GM18499 (cell line): ENCODE data around the gene RAD51.
"Not testable (repeated sequence)": the region's sequence is repeated elsewhere in the genome, so short reads cannot be mapped to it uniquely, and the experiment has no call there.

Source experiments
- ATAC-seq: cut with Tn5 transposase; IDR thresholded peaks from one replicate; pipeline ENCODE4 v1.9.1; 2021; ENCODE audit warnings: moderate number of reproducible peaks; ENCODE audit not compliant: insufficient read depth, unreplicated experiment

Gene RAD51

DNA sequence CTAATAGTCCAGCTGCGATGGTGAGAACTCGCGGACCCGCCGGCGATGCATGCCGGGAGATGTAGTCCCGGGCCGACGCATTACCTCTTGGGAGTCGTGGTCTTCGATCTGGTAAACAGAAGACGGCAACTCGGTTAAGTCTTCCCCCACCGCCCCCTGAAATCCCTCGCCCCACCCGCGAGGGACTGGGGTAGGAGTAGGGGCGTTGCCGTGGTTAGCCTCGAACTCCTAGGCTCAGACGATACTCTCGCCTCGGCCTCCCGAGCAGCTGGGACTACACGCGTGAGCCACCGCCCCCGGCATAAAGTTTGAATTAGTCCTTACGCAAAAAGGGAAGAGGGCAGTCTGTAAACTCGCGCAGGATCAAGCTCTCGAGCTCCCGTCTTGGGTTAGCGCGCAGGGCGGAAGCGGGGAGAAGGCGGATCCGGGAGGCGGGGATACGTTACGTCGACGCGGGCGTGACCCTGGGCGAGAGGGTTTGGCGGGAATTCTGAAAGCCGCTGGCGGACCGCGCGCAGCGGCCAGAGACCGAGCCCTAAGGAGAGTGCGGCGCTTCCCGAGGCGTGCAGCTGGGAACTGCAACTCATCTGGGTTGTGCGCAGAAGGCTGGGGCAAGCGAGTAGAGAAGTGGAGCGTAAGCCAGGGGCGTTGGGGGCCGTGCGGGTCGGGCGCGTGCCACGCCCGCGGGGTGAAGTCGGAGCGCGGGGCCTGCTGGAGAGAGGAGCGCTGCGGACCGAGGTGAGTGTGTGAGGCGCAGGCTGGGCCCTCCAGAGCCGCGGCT is at the start of gene RAD51:
TSS of gene RAD51 (plus strand) at position 487 of the 781 bp plus-strand sequence. CDS start 3,585 bp downstream, outside the sequence.
- peak; percentile 47 for ATAC-seq

DNA sequence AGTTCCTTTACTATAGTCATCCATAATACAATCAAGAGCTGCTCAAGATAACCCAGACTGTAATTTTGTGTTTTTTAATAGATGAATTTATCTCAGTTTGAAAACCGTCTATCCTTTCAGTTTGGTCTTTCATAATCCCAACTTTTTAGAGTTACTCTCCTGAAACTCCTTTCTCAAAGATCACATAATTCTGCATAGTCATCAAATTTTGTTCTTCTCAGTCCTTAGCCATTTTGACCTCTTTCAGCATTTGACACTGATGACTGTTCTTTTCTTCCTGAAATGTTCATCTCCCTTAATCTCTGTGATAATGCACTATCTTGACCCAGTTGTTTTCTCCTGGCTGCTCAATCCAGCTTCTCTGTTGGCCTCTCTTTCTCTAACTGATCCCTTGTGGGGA is 47.5 kb upstream of the RAD51 start:
- ATAC-seq = no peak

DNA sequence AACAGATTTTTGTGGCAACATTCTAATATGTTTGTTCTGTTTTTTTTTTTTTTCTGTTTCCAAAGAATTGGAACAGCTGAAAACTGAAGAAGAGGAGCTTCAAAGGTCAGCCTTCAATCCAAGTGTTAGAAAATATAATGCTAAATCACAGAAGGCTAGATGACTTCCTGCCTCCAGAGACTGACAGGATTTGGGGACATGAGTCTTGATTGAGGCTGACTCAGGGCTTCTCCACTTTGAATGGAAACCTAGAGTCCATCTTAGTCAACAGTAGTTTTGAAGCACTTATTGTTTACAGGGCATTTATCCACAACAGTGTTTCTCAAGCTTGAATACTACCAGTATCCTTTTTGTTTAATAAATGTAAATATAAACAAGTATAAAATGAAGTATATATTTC is 44.5 kb upstream of the RAD51 start:
- no peak for ATAC-seq

DNA sequence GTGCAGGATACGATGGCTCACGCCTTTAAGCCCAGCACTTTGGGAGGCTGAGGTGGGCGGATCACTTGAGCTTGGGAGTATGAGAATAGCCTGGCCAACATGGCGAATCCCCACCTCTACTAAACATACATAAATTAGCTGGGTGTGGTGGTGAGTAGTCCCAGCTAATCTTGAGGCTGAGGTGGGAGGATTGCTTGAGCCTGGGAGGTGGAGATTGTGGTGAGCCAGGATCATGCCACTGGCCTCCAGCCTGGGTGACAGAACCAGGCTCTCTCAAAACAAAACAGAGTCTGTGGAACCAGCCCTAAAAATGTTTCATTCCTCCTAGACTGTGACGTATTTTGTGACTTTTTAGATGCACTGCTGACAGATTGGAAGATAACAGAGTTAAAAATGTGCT is 34.3 kb upstream of the RAD51 start:
- no peak for ATAC-seq

GRCh38 chr15:40664909-40665308 is 30.1 kb upstream of the RAD51 start:
- ATAC-seq = no peak

DNA sequence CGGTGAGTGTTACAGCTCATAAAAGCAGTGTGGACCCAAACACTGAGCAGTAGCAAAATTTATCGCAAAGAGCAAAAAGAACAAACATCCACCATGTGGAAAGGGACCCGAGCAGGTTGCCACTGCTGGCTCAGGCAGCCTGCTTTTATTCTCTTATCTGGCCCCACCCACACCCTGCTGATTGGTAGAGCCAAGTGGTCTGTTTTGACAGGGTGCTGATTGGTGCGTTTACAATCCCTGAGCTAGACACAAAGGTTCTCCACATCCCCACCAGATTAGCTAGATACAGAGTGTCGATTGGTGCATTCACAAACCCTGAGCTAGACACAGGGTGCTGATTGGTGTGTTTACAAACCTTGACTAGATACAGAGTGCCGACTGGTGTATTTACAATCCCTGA is 18.7 kb upstream of the RAD51 start:
- ATAC-seq = not testable (repeated sequence)

DNA sequence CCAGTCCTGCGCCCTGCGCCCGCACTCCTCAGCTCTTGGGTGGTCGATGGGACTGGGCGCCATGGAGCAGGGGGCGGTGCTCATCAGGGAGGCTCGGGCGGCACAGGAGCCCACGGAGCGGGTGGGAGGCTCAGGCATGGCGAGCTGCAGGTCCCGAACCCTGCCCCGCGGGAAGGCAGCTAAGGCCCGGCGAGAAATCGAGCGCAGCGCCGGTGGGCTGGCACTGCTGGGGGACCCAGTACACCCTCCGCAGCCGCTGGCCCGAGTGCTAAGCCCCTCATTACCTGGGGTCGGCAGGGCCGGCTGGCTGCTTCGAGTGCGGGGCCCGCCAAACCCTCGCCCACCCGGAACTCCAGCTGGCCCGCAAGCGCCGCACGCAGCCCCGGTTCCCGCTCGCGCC is 18.1 kb upstream of the RAD51 start:
- not testable (repeated sequence) for ATAC-seq

DNA sequence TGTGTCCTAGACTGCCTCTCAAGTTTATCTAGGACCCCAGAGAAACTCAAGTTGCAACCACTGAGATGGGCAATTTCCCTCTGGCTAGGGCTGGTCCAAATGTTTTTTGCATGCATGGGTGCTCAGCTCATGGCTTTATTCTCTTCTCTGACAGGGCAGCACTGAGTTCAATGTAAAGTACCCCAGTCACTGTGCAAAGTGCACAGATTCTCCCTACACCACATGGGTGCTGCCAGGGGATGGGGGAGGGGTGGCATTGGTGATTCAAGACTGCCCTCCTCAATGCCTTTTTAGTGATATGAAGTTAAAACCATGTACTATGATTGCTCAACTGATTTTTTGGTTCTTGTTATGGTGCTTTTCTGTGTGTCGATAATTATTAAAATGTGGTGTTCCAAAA is 14.8 kb upstream of the RAD51 start:
- ATAC-seq = no peak

DNA sequence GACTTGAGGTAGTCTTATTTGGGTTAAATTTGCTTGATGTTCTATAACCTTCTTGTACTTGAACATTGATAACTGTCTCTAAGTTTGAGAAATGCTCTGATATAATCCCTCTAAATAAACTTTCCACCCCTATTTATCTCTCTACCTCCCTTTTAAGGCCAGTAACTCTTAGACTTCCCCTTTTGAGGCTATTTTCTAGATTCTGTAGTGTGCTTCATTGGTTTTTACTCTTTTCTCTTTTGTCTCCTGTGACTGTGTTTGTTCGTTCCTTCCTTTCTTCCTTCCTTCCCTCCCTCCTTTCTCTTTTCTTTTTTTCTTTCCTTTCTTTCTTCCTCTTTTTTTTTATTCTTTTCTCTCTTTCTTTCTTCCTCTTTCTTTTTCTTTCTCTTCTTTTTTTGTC is 14.0 kb upstream of the RAD51 start:
- not testable (repeated sequence) for ATAC-seq

GRCh38 chr15:40684381-40684780 is 10.6 kb upstream of the RAD51 start:
- ATAC-seq = no peak

- ATAC-seq = no peak
Measured at GRCh38 chr15:40685376-40685775, 9.6 kb upstream of the RAD51 start.

DNA sequence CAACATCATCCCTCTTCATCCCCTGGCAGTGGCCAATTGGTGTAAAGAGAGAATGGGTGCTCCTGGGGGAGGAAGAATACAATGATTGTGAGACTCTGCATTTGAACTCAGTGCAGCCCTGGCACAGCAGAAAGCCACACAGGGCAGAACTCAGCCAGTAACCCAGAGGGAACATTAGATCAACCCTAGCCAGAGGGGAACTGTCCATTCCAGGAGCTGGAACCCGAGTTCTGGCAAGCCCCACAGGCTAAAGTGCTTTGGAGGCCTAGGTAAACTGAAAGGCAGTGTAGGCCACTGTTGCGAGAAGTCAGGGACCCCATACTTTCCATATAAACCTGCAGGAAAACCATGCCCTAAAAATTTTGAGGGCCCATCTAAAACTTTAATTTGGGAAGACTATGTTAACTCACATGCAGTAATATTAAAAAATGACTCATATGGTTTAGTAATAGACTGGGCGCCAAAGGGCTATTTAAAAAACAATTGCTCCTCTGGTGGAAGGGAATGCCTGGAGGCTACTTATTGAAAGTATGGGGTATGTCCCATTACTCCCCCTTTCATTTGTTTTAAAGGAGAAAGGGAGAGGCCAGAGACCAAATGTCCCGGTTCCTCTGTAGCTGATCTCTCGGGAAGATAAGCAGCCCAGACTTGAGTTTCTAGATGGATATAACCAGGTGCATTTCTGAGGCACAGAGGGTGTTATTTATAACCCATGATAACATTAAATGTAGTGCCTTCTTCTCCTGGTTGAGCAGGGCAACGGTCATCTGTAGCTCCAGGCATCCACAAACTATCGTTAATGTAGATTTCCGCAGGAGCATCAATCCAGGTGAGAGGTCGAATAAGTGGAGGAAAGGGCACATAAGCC is 5.8 kb upstream of the RAD51 start:
- no peak for ATAC-seq

DNA sequence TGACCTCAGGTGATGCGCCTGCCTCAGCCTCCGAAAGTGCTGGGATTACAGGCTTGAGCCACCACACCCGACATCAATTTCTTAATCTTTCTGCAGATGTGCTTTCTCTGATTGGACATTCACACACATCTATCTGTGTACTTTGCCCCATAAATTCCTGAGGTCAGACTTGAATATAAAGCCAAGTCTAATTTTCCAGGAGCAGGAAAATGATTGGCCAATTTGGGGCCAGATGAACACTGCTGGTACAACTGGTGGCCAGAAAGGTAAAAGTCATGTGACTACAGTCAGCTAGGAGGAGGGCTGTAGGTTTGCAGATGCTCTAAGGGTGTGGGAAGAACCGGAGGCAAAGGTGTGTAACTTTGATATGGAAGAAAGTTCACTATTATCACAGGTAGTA is 3.2 kb upstream of the RAD51 start:
- ATAC-seq = no peak

GRCh38 chr15:40693904-40694687 is 878 bp upstream of the RAD51 start:
- ATAC-seq = no peak

DNA sequence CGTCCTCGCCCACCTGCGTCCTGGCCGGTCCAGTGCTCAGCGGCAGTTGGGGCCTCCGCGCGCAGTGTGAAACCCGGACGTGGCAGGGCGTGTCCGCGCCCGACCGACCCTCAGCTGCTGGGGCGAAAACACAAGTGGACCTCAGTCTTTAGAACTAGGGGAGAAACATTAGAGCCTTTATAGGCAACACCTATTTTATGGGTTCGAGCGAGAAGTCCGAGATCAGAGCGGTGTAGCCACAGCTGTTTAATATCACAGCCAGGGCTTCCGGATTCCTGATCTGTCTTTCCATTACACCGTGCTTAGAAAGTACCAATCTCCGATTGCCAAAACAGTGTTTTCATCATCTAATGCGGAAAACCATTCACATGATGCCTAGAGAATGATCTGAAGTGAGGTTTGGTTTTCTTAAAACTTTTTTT is 506 bp downstream of the RAD51 start:
- ATAC-seq = no peak

- ATAC-seq = no peak
Measured at GRCh38 chr15:40696228-40696627, 1.3 kb downstream of the RAD51 start.

DNA sequence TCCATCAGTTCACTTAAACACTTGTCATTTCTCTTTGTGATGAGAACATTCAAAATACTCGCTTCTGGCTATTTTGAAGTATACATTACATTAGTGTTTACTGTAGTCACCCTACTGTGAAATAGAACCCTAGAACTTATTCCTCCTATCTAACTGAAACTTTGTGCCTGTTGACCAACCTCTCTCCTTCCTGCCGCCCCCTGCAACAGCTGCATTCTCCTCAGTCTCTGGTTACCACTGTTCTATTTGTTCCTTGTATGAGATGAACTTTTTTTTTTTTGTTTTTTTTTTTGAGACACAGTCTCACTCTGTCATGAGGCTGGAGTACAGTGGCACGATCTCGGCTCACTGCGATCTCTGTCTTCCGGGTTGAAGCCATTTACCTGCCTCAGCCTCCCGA is 2.9 kb downstream of the RAD51 start:
- no peak for ATAC-seq

DNA sequence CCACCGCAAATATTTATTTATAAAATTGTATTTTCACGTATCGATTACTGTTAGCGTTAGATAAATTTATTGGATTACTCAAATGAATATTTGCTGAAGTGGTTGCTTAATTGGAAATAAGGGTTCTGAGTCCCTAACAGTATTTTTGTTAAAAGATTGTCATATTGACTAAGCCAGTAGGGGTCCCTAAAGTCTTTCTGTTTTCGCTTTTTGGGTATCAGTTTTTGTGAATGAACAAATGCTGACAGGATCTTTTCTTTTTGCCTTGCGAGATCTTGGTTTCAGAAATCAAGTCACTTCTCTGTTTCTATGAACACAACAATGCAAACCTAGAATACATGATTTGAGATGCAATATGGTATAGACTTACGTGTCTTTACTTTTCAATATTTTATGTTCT is 7.1 kb downstream of the RAD51 start:
- ATAC-seq = no peak

DNA sequence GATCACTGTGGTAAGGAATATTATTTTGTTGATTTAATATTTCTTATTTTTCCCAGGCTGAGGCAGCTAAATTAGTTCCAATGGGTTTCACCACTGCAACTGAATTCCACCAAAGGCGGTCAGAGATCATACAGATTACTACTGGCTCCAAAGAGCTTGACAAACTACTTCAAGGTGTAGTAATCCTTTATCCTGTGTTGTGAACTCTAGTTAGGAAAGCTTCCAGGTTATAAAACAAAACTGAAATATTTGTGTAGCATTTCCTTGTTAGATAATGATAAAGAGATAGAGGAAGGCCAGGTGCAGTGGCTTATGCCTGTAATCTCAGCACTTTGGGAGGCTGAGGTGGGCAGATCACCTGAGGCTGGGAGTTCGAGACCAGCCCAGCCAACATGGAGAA is 11.1 kb downstream of the RAD51 start:
- ATAC-seq = no peak

DNA sequence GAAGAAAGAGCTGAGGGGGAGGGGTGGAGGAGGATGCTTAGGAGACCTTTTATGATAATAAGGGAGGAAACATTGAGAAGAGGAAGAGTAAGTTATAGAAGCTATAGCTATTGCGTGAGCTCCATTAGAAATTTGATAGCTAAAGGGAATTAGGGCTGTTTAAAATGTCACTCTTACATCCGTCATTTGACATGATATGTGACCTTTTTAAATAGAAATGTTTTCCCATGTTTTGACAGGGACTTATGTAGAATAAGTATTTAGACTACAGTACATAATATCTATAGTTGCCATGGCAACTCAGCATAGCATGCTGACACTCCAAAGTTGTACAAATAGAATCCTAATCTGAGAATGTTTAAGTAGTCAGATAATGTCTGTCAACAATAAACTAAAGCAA is 19.2 kb downstream of the RAD51 start:
- no peak for ATAC-seq

DNA sequence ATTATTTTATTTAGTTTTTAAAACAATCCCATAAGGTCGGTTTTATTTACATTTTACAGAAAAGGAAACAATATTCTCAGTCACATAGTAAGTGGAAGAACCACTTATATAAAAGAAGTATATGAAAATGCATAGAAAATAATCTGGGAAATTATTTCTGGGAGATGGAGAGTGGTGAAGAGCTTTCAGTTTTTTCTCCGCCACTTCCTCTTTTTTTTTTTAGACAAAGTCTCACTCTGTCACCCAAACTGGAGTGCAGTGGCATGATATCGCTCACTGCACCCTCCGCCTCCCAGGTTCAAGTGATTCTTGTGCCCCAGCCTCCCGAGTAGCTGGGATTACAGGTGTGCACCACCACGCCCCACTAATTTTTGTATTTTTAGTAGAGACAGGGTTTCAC is 21.2 kb downstream of the RAD51 start:
- no peak for ATAC-seq
